Rectal smooth muscle tissue (tissue), 1 donor: ENCODE measurements around the gene PBX4.

Experiments used
- H3K27ac ChIP-seq: one replicate; pipeline ENCODE4 v1.7.0; 2013; ENCODE audit warnings: low read depth, low read length, inconsistent platforms
- H3K27me3 ChIP-seq: one replicate; pipeline ENCODE4 v1.7.0; 2013; ENCODE audit warnings: low read length; ENCODE audit not compliant: control insufficient read depth, insufficient read depth
- H3K36me3 ChIP-seq: one replicate; pipeline ENCODE4 v1.7.0; 2013; ENCODE audit warnings: low read length; ENCODE audit not compliant: control insufficient read depth, insufficient read depth
- H3K4me1 ChIP-seq: one replicate; pipeline ENCODE4 v1.7.0; 2013; ENCODE audit warnings: low read length; ENCODE audit not compliant: control insufficient read depth, insufficient read depth
- H3K4me3 ChIP-seq: one replicate; pipeline ENCODE4 v1.7.0; 2013; ENCODE audit warnings: low read length
- H3K9ac ChIP-seq: one replicate; pipeline ENCODE4 v1.7.0; 2013; ENCODE audit warnings: low read length

The PBX4 gene

GRCh38 chr19:19644054-19644388 lies 25.5 kb upstream of the PBX4 start:
- Histone ChIP-seq H3K27ac (no peak overlapping the region), H3K9ac (no peak overlapping the region), H3K4me3 (peak overlapping the region; percentile 64), H3K27me3 (no peaks in the 10 kb centered on the region), H3K36me3 (peaks cover 21% of the 10 kb centered on the region), H3K4me1 (no peaks in the 10 kb centered on the region)

GRCh38 chr19:19643158-19644053 lies 24.9 kb upstream of the PBX4 start, which contains the start of gene GMIP:
GMIP (minus strand) TSS chr19:19643657; CDS start chr19:19643529, 128 bp downstream.
- H3K27ac ChIP-seq = no peak within 1 kb of the TSS
- H3K4me3 ChIP-seq = peak within 1 kb of the TSS; percentile 64
- peak within 1 kb of the TSS; percentile 42 for H3K9ac ChIP-seq
- H3K27me3 ChIP-seq = no peaks in the 10 kb centered on the region
- no peaks in the 10 kb centered on the region for H3K4me1 ChIP-seq
- H3K36me3 ChIP-seq = peaks cover 21% of the 10 kb centered on the region

- no peaks in the 10 kb centered on the region for H3K27me3 ChIP-seq
- peak overlapping the region; percentile 64 for H3K4me3 ChIP-seq
- H3K9ac ChIP-seq = peak overlapping the region; percentile 42
- H3K27ac ChIP-seq = no peak overlapping the region
- H3K36me3 ChIP-seq = peaks cover 21% of the 10 kb centered on the region
- no peaks in the 10 kb centered on the region for H3K4me1 ChIP-seq
These were observed 24.1 kb upstream of the PBX4 start for GRCh38 chr19:19642506-19643157.

- peaks cover 15% of the 10 kb centered on the region for H3K36me3 ChIP-seq
- no peak overlapping the region for H3K4me3 ChIP-seq
These were observed 19.2 kb upstream of the PBX4 start for GRCh38 chr19:19637523-19638251.

DNA sequence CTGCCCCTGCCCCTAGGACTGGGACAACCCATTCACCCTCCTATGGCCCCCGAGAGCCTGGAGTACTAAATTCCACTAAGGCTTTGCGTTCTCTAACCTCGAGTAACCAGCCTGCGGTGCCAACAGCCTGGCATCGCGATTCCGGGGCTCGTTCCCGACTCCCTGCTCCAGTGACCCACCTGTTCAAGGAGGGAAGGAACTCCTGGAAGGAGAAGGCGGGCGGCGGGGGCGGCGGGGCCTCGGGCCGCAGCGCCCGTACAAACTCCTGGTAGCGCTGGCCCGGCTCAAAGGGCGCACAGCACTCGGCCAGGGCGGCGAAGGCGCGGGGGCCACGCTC lies 18.7 kb upstream of the PBX4 start:
- Histone ChIP-seq H3K36me3 (peaks cover 16% of the 10 kb centered on the region), H3K4me3 (no peak overlapping the region), H3K4me1 (no peaks in the 10 kb centered on the region), H3K27me3 (no peaks in the 10 kb centered on the region), H3K27ac (no peak overlapping the region), H3K9ac (no peak overlapping the region)

More at GRCh38 chr19:19637523-19638251, 19.2 kb upstream of the PBX4 start:
- Histone ChIP-seq H3K4me1 (no peaks in the 10 kb centered on the region), H3K27me3 (no peaks in the 10 kb centered on the region), H3K9ac (no peak overlapping the region), H3K27ac (no peak overlapping the region)

DNA sequence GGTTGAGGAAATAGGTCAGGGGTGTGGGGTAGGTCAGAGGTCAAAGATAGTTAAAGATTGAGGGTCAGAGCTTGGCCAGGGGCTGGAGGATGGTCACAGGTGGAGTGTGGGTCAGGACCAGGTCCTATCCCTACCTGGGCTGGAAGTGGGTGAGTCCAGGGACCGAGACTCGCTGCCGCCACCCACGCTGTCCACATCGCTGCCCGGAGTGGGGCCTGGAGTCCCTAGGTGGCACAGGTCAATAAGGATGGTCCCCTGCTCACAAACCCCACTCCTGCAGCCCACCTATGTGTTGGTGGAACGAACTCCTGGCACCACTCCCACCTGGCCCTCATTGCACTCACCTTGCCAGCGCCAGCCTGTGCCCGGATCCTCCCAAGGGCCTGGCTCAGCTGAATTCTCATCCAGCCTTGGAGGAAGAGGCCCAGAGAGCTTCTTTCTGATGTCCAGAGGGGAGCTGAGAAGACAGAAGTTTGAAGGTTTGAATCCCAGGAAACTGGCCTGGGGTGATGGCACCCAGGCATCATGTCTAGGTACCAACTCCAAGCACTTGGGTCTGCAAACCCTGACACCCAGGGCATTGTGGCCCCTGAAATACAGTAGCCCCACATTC lies 18.2 kb upstream of the PBX4 start:
- Histone ChIP-seq H3K27ac (no peak overlapping the region), H3K4me1 (no peaks in the 10 kb centered on the region), H3K4me3 (no peak overlapping the region), H3K36me3 (peaks cover 16% of the 10 kb centered on the region), H3K27me3 (no peaks in the 10 kb centered on the region), H3K9ac (no peak overlapping the region)

- Histone ChIP-seq H3K4me1 (no peaks in the 10 kb centered on the region), H3K4me3 (no peak overlapping the region), H3K36me3 (peaks cover 16% of the 10 kb centered on the region), H3K27ac (no peak overlapping the region), H3K9ac (no peak overlapping the region), H3K27me3 (no peaks in the 10 kb centered on the region)
These were observed 16.8 kb upstream of the PBX4 start for GRCh38 chr19:19635313-19635702.

- Histone ChIP-seq H3K36me3 (peaks cover 16% of the 10 kb centered on the region), H3K27me3 (no peaks in the 10 kb centered on the region), H3K4me1 (no peaks in the 10 kb centered on the region), H3K4me3 (no peak overlapping the region), H3K9ac (no peak overlapping the region), H3K27ac (no peak overlapping the region)
These were observed 16.2 kb upstream of the PBX4 start for GRCh38 chr19:19634516-19635312.

GRCh38 chr19:19633711-19634515 lies 15.4 kb upstream of the PBX4 start:
- no peak overlapping the region for H3K4me3 ChIP-seq
- H3K9ac ChIP-seq = no peak overlapping the region
- H3K27me3 ChIP-seq = no peaks in the 10 kb centered on the region
- no peaks in the 10 kb centered on the region for H3K4me1 ChIP-seq
- H3K36me3 ChIP-seq = peaks cover 16% of the 10 kb centered on the region
- no peak overlapping the region for H3K27ac ChIP-seq

DNA sequence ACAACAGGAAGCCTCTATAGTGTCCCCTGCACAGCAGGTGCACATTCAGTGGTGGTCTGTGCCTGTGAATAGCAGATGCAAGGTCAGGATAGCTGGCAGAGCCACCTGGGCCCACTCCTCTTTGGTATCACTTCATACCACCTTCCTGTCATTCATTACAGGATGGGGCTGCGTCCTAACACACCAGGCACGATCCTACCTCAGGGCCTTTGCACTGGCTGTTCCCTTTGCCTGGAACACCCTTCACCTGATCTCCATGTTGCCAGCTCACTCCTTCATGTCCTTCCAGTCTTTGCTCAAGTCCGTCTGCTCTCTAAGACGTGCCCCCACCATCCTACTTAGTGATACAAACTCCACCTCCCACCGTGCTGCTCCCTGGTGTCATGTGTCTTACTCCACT lies 14.2 kb upstream of the PBX4 start:
- Histone ChIP-seq H3K27ac (no peak overlapping the region), H3K36me3 (peaks cover 16% of the 10 kb centered on the region), H3K27me3 (no peaks in the 10 kb centered on the region), H3K9ac (no peak overlapping the region), H3K4me3 (no peak overlapping the region), H3K4me1 (no peaks in the 10 kb centered on the region)

DNA sequence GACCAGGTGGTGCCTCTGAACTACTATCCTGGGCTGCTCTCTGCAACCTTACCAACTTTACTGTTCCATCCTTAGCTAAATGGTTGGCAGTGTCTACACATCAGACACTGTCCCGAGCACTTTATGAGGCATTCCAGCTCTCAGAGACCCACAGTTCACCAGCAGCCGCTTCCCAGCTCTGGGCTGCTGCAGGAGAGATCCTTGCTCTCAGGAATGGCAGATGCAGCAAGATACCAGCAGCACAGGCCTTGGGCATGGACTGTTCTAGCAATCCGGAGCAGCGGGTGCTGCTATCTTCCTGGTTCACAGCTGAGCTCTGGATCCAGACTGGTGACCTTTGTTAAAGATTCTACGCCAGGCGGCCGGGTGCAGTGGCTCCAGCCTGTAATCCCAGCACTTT lies 12.9 kb upstream of the PBX4 start:
- Histone ChIP-seq H3K4me1 (no peaks in the 10 kb centered on the region), H3K9ac (no peak overlapping the region), H3K27me3 (no peaks in the 10 kb centered on the region), H3K36me3 (peaks cover 12% of the 10 kb centered on the region), H3K4me3 (no peak overlapping the region), H3K27ac (no peak overlapping the region)
